SK-N-SH (cell line): ENCODE results near the gene GSK3B. TPM values are rescaled to one million over a fixed set of nuclear protein-coding genes. Genes with fewer than 3 reads are reported as not detected.

Experiments
- CTCF ChIA-PET: fragments of 300-600, 350-600 bp; formaldehyde crosslinking; extraction: SDS; loops from one replicate; lab custom pipeline; 2021; lab: Yijun Ruan, JAX
- POLR2A ChIA-PET: fragments of 350-600 bp; sonication (Branson Sonifier 250); formaldehyde crosslinking; extraction: SDS; loops from one replicate; lab custom pipeline; 2020; ENCODE audit warnings: antibody characterized with exemption, inconsistent platforms; lab: Yijun Ruan, JAX
- DNase-seq: peaks from one replicate; pipeline ENCODE4 v3.0.0; 2012
- H2AFZ ChIP-seq: fragments of 200-600 bp; sonication (generic); 2 replicates; pipeline ENCODE4 v1.8.1; 2016; ENCODE audit warnings: antibody characterized with exemption, mild to moderate bottlenecking, low read depth
- H3F3A ChIP-seq: fragments of 200-600 bp; sonication (generic); replicated peaks from 2 replicates; pipeline ENCODE3; 2016; ENCODE audit warnings: antibody characterized with exemption, mild to moderate bottlenecking; ENCODE audit not compliant: insufficient read depth
- H3K27ac ChIP-seq, 2 experiments: fragments of 200-500 bp in 1 of 2; fragments of 200-600 bp in 1 of 2; sonication (Bioruptor generic) in 1 of 2; sonication (generic), shearing (Covaris generic) in 1 of 2; 2 replicates each; pipeline versions ENCODE4 v1.5.1 to v1.6.1; 2014 to 2016; ENCODE audit warnings: low read depth in 2 of 2, inconsistent platforms in 1 of 2, low read length in 1 of 2, mild to moderate bottlenecking in 1 of 2, mixed read lengths in 1 of 2
- H3K27me3 ChIP-seq: fragments of 200-600 bp; sonication (generic), shearing (Covaris generic); 2 replicates; pipeline ENCODE4 v1.6.1; 2016; ENCODE audit warnings: mixed run types; ENCODE audit not compliant: insufficient read depth
- H3K36me3 ChIP-seq, 2 experiments: fragments of 200-500 bp in 1 of 2; fragments of 200-600 bp in 1 of 2; sonication (Bioruptor generic) in 1 of 2; sonication (generic) in 1 of 2; replicated peaks in 1 of 2; 2 replicates each; pipeline versions ENCODE3 to v1.5.1; 2014 to 2016; ENCODE audit warnings: low read length in 1 of 2, mild to moderate bottlenecking in 1 of 2; ENCODE audit not compliant: insufficient read depth in 2 of 2, control insufficient read depth in 1 of 2
- H3K4me1 ChIP-seq, 2 experiments: fragments of 200-500 bp in 1 of 2; fragments of 200-600 bp in 1 of 2; sonication (Bioruptor generic) in 1 of 2; sonication (generic), shearing (Covaris generic) in 1 of 2; 2 replicates each; pipeline versions ENCODE4 v1.5.1 to v1.6.1; 2014 to 2016; ENCODE audit warnings: low read depth in 1 of 2, low read length in 1 of 2, mixed run types in 1 of 2; ENCODE audit not compliant: insufficient read depth in 2 of 2, control insufficient read depth in 1 of 2
- H3K4me2 ChIP-seq: fragments of 200-600 bp; sonication (generic), shearing (Covaris generic); 2 replicates; pipeline ENCODE4 v1.6.1; 2017; ENCODE audit warnings: mixed run types
- H3K4me3 ChIP-seq, 2 experiments: fragments of 200-500 bp in 1 of 2; fragments of 200-600 bp in 1 of 2; sonication (Bioruptor generic) in 1 of 2; sonication (generic), shearing (Covaris generic) in 1 of 2; 2 replicates each; pipeline versions ENCODE4 v1.5.1 to v1.8.1; 2014 to 2016; ENCODE audit warnings: low read depth in 2 of 2, inconsistent platforms in 1 of 2, low read length in 1 of 2, mild to moderate bottlenecking in 1 of 2, mixed read lengths in 1 of 2, moderate library complexity in 1 of 2
- H3K79me2 ChIP-seq: fragments of 200-600 bp; sonication (generic); 2 replicates; pipeline ENCODE4 v1.8.1; 2017; ENCODE audit warnings: mild to moderate bottlenecking; ENCODE audit not compliant: insufficient read depth
- H3K9ac ChIP-seq: fragments of 200-600 bp; sonication (generic); 2 replicates; pipeline ENCODE4 v1.6.1; 2017; ENCODE audit warnings: mixed run types
- H3K9me2 ChIP-seq: fragments of 200-600 bp; sonication (generic); 2 replicates; pipeline ENCODE4 v1.6.1; 2017; ENCODE audit warnings: mixed run types
- H3K9me3 ChIP-seq: fragments of 200-600 bp; sonication (generic); 2 replicates; pipeline ENCODE4 v1.6.1; 2017; ENCODE audit warnings: mixed run types, mild to moderate bottlenecking, moderate library complexity
- H4K20me1 ChIP-seq: fragments of 200-600 bp; sonication (generic); 2 replicates; pipeline ENCODE4 v1.6.1; 2017; ENCODE audit warnings: mild to moderate bottlenecking, mixed run types; ENCODE audit not compliant: insufficient read depth
- EZH2phosphoT487 ChIP-seq: fragments of 200-600 bp; sonication (generic); IDR thresholded peaks from 2 replicates; pipeline ENCODE4 v1.6.1; 2017; ENCODE audit warnings: low read depth, mixed run types, mild to moderate bottlenecking, antibody characterized with exemption, moderate library complexity, borderline replicate concordance
- FOSL2 ChIP-seq: IDR thresholded peaks from 2 replicates; pipeline ENCODE4 v1.4.0; 2012; ENCODE audit warnings: low read depth, mild to moderate bottlenecking, moderate library complexity, borderline replicate concordance
- FOXJ3 ChIP-seq: sonication (generic); formaldehyde crosslinking; IDR thresholded peaks from 2 replicates; pipeline ENCODE4 v1.5.1; 2020; ENCODE audit warnings: mild to moderate bottlenecking, missing genetic modification reagents
- GABPA ChIP-seq: IDR thresholded peaks from 2 replicates; pipeline ENCODE4 v1.4.0; 2012; ENCODE audit warnings: low read depth, mild to moderate bottlenecking
- GATA2 ChIP-seq: sonication (generic); formaldehyde crosslinking; IDR thresholded peaks from 2 replicates; pipeline ENCODE4 v1.5.0; 2020; ENCODE audit warnings: mild to moderate bottlenecking, missing genetic modification reagents
- JUND ChIP-seq: IDR thresholded peaks from 2 replicates; pipeline ENCODE4 v1.4.0; 2012
- MEF2A ChIP-seq: IDR thresholded peaks from 2 replicates; pipeline ENCODE4 v1.4.0; 2012; ENCODE audit warnings: low read depth, borderline replicate concordance
- NFIC ChIP-seq: IDR thresholded peaks from 2 replicates; pipeline ENCODE4 v1.4.0; 2012; ENCODE audit warnings: borderline replicate concordance
- RCOR1 ChIP-seq: fragments of 150-350 bp; IDR thresholded peaks from 2 replicates; pipeline ENCODE4 v1.6.1; 2017; ENCODE audit warnings: antibody characterized with exemption, low read length
- RFX5 ChIP-seq: IDR thresholded peaks from 2 replicates; pipeline ENCODE4 v1.6.1; 2012; ENCODE audit warnings: mild to moderate bottlenecking, improper control_type of control experiment, low read length
- SIN3A ChIP-seq: IDR thresholded peaks from 2 replicates; pipeline ENCODE4 v1.6.1; 2012; ENCODE audit warnings: low read depth, mild to moderate bottlenecking, low read length, moderate library complexity, borderline replicate concordance
- SMC3 ChIP-seq: IDR thresholded peaks from 2 replicates; pipeline ENCODE4 v1.6.1; 2012; ENCODE audit warnings: low read depth, low read length, improper control_type of control experiment
- TAF1 ChIP-seq: IDR thresholded peaks from 2 replicates; pipeline ENCODE4 v1.6.1; 2012; ENCODE audit warnings: low read depth, mild to moderate bottlenecking, low read length, moderate library complexity, borderline replicate concordance
- TCF12 ChIP-seq: IDR thresholded peaks from 2 replicates; pipeline ENCODE4 v1.4.0; 2012
- TEAD4 ChIP-seq: IDR thresholded peaks from 2 replicates; pipeline ENCODE4 v1.4.0; 2012; ENCODE audit warnings: mild to moderate bottlenecking, borderline replicate concordance; ENCODE audit not compliant: insufficient read depth
- WGBS: methylation state at CpG from one replicate; pipeline ENCODE4 v1.1.6; 2017; ENCODE audit warnings: low lambda C conversion rate; 5-methylcytosine and 5-hydroxymethylcytosine counted together
- polyA plus RNA-seq, 3 experiments: library from polyadenylated mRNA; depleted of rRNA; stranded (reverse); fragments of >200 nt; gene quantifications; 2 replicates each; pipeline ENCODE4 v1.2.3, GENCODE V29; 2012
- TF ChIP-seq, protein P1 (sequence below): fragments of 150-350 bp; IDR thresholded peaks from 2 replicates; pipeline ENCODE4 v1.6.1; 2017; ENCODE audit warnings: antibody characterized with exemption, low read length, low read depth, borderline replicate concordance
- TF ChIP-seq, protein P2 (sequence below): IDR thresholded peaks from 2 replicates; pipeline ENCODE4 v1.4.0; 2012; ENCODE audit warnings: low read depth, borderline replicate concordance

Gene GSK3B
- polyA plus RNA-seq, 1 of the 3 experiments (the other 2 are of a cell fraction) = 15.9 TPM

DNA sequence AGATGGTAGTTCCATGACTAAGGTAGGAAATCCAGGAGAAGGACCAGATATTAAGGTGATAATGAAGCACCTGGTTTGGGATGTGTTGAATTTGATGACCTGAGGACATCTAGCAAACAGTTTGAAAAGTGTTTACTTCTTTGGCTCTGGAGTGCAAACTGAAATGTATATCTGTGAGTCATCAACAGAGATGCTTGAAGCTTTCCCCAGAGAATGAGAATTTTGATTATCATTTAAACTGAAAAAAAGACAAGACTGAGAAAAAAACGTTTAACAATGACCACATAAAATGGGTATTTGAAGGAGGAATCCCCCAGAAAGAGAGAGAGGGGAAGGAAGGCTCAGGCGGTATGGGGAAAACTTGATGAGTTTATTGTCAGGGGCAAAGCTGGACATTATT is 20.7 kb upstream of the GSK3B start:
- Histone ChIP-seq H3K9ac (no peak overlapping the region), H2AFZ (no peak overlapping the region), H3K27me3 (no peaks in the 10 kb centered on the region), H3F3A (peaks cover 6% of the 10 kb centered on the region), H3K4me2 (no peak overlapping the region), H3K36me3 (no peaks in the 10 kb centered on the region), H3K9me3 (no peaks in the 10 kb centered on the region), H3K4me1 (peaks cover 0 to 16% of the 10 kb centered on the region in 2 experiments; a peak in 1 of 4 replicates), H4K20me1 (no peaks in the 10 kb centered on the region), H3K9me2 (no peaks in the 10 kb centered on the region), H3K79me2 (no peaks in the 10 kb centered on the region), H3K27ac (no peak overlapping the region), H3K4me3 (no peak overlapping the region)
- DNase-seq = no peak
- WGBS = 50% methylated on average over 2 of the region's 2 CpGs
- CTCF ChIA-PET = no interaction called here
- POLR2A ChIA-PET = interaction anchor here (1.1 kb wide), 1 partner anchor 19 kb away, joined by 3 read pairs; no protein-coding TSS in a partner anchor
- TF ChIP-seq FOSL2 (peak; percentile 32; the same call in 1 of the 2 replicates), GABPA (no peak), EZH2phosphoT487 (no peak), RCOR1 (no peak), TAF1 (no peak), JUND (0 out of 2 replicates have a peak, but pooled peaks have one; percentile 12)

DNA sequence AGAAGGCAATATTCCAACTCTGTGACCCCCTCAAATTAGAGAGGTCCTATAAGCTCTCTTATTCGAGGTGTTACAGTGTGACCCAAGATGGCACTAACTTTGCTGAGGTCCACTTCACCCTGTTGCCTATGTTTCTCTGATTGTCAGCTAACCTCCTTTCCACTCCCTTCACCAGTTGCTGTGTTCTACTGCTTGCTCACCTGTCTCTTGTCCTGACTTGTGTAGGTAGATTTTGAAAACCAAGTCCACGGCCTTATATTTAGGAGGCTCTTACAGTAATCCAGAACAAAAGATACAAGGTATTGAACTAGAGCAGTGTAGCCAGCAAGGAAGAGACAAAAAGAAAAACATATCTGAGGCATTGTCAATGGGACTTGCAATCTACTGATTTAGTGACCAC is 20.1 kb upstream of the GSK3B start:
- no peak overlapping the region for H3K4me3 ChIP-seq
- DNase-seq = no peak
- WGBS = 91% methylated on average over 2 of the region's 2 CpGs
- no peaks in the 10 kb centered on the region for H3K9me3 ChIP-seq
- no peaks in the 10 kb centered on the region for H3K36me3 ChIP-seq
- no peaks in the 10 kb centered on the region for H3K9me2 ChIP-seq
- ChIA-PET POLR2A (interaction anchor here (1.1 kb wide), 1 partner anchor 19 kb away, joined by 3 read pairs; no protein-coding TSS in a partner anchor), CTCF (interaction anchor here (1.0 kb wide), 1 partner anchor 17 kb away, joined by 3 read pairs; no protein-coding TSS in a partner anchor)
- no peak overlapping the region for H3K4me2 ChIP-seq
- peaks cover 6% of the 10 kb centered on the region for H3F3A ChIP-seq
- no peaks in the 10 kb centered on the region for H3K27me3 ChIP-seq
- no peak overlapping the region for H3K9ac ChIP-seq
- H2AFZ ChIP-seq = no peak overlapping the region
- no peaks in the 10 kb centered on the region for H3K79me2 ChIP-seq
- TF ChIP-seq FOXJ3 (CRISPR knock-in tag) = no peak
- TF ChIP-seq, all 33 proteins: peak for 0
- no peaks in the 10 kb centered on the region for H4K20me1 ChIP-seq
- H3K4me1 ChIP-seq = peaks cover 0 to 16% of the 10 kb centered on the region in 2 experiments; a peak in 1 of 4 replicates
- no peak overlapping the region for H3K27ac ChIP-seq

DNA sequence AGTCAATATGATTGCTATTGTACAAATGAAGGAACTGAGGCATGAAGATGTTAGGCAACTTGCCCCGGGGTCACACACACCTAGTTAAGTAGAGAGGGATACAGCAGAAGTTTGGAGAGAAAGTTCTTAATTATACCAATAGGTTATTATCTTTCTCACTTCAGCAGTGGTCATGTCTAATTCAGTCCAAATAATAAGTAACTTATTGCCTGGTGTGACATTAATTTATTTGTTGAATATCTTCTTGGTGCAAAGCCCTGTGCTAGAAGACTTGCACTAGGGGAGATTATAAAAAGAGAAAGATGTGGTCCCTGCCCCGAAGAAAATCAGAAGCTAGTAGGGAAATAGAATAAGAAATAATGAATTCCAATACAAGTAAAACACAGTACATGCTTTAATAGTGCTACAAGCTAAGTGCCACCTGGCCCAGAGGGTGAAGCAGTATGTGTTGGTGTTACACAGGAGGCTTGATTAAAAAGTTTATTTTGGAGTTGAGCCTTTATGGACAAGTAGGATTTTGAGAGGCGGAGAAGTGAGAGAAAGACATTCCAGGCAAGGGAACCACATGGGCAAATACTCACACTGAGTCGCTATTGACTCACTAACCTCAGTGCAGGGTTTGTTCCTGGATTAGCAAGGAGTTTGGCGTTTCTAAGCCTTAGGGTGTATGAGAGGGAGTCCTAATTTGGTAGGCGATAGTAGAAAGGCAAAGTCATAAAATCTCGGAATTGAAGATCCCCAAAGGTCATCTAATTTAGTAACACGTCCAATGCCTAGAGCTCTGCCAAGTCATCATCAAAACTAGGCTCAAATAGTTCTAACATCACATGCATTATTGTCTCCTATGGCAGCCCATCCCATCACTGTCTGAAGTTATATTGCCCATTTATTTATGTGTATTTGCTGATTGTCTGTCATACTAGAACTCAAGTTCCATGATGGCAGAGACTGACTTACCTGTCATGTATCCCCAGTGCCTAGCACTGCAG is 19.2 kb upstream of the GSK3B start:
- 59% methylated on average over 7 of the region's 8 CpGs for WGBS
- no peak for DNase-seq
- Histone ChIP-seq H3K4me2 (no peak overlapping the region), H3F3A (peaks cover 6% of the 10 kb centered on the region), H3K9ac (no peak overlapping the region), H3K36me3 (no peaks in the 10 kb centered on the region), H3K9me2 (no peaks in the 10 kb centered on the region), H4K20me1 (no peaks in the 10 kb centered on the region), H3K4me1 (peaks cover 0 to 16% of the 10 kb centered on the region in 2 experiments; a peak in 1 of 4 replicates), H3K27ac (peak overlapping the region in 1 of 2 experiments; percentile 31; a peak in 1 of 4 replicates), H2AFZ (no peak overlapping the region), H3K9me3 (no peaks in the 10 kb centered on the region), H3K79me2 (no peaks in the 10 kb centered on the region), H3K27me3 (no peaks in the 10 kb centered on the region), H3K4me3 (no peak overlapping the region)
- POLR2A ChIA-PET = interaction anchor here (0.6 to 1.1 kb wide), 2 partner anchors 18 to 482 kb away, joined by 3 read pairs; no protein-coding TSS in a partner anchor
- CTCF ChIA-PET = interaction anchor here (1.0 kb wide), 1 partner anchor 18 kb away, joined by 3 read pairs; no protein-coding TSS in a partner anchor
- peak; percentile 24; the same call in 1 of the 2 replicates for TF ChIP-seq NFIC
- no peak for TF ChIP-seq FOXJ3 (CRISPR knock-in tag)
- no peak for TF ChIP-seq EZH2phosphoT487
- no peak for TF ChIP-seq RFX5
- no peak for TF ChIP-seq MEF2A
- no peak for TF ChIP-seq SMC3
- no peak for TF ChIP-seq SIN3A
- TF ChIP-seq GATA2 (CRISPR knock-in tag) = no peak
- TF ChIP-seq, protein P1, sequence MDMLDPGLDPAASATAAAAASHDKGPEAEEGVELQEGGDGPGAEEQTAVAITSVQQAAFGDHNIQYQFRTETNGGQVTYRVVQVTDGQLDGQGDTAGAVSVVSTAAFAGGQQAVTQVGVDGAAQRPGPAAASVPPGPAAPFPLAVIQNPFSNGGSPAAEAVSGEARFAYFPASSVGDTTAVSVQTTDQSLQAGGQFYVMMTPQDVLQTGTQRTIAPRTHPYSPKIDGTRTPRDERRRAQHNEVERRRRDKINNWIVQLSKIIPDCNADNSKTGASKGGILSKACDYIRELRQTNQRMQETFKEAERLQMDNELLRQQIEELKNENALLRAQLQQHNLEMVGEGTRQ = no peak
- TF ChIP-seq, protein P2, sequence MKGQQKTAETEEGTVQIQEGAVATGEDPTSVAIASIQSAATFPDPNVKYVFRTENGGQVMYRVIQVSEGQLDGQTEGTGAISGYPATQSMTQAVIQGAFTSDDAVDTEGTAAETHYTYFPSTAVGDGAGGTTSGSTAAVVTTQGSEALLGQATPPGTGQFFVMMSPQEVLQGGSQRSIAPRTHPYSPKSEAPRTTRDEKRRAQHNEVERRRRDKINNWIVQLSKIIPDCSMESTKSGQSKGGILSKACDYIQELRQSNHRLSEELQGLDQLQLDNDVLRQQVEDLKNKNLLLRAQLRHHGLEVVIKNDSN = peak; percentile 58; the same call in 1 of the 2 replicates
- TF ChIP-seq TEAD4 = peak; percentile 49; the same call in 1 of the 2 replicates
- peak; percentile 56 for TF ChIP-seq TCF12
